Activated CD4-positive, CD25-positive, alpha-beta regulatory T cell (primary cell): ENCODE measurements around the gene ERGIC1.

Source experiments
- DNase-seq, 4 experiments: peaks; one replicate each; lab custom pipeline; 2025; lab: John Stamatoyannopoulos, UW

ERGIC1 gene

GRCh38 chr5:172902497-172903472, 68.7 kb downstream of the ERGIC1 start:
- no peak for DNase-seq

GRCh38 chr5:172903790-172904189, 69.7 kb downstream of the ERGIC1 start:
- DNase-seq: no peak

GRCh38 chr5:172904312-172904642, 70.2 kb downstream of the ERGIC1 start:
- no peak for DNase-seq

GRCh38 chr5:172904643-172905345, 70.7 kb downstream of the ERGIC1 start:
- no peak for DNase-seq

- no peak for DNase-seq
Observed at GRCh38 chr5:172905346-172906140, 71.5 kb downstream of the ERGIC1 start.

- no peak for DNase-seq
Observed at GRCh38 chr5:172906436-172906835, 72.4 kb downstream of the ERGIC1 start.

GRCh38 chr5:172906888-172907287, 72.8 kb downstream of the ERGIC1 start:
- DNase-seq: no peak

- DNase-seq: no peak
Observed at GRCh38 chr5:172907657-172908056, 73.6 kb downstream of the ERGIC1 start.

GRCh38 chr5:172908662-172909061, 74.6 kb downstream of the ERGIC1 start:
- no peak for DNase-seq

GRCh38 chr5:172909931-172910502, 76.0 kb downstream of the ERGIC1 start:
- DNase-seq: no peak

- DNase-seq: no peak
Observed at GRCh38 chr5:172910828-172911627, 77.0 kb downstream of the ERGIC1 start.

- no peak for DNase-seq
Observed at GRCh38 chr5:172911628-172911880, 77.5 kb downstream of the ERGIC1 start.

GRCh38 chr5:172911976-172912375, 77.9 kb downstream of the ERGIC1 start:
- DNase-seq: no peak

GRCh38 chr5:172913117-172913850, 79.2 kb downstream of the ERGIC1 start:
- DNase-seq: no peak

- DNase-seq: no peak
Observed at GRCh38 chr5:172915514-172915913, 81.5 kb downstream of the ERGIC1 start.

GRCh38 chr5:172918421-172919371, 84.6 kb downstream of the ERGIC1 start:
- DNase-seq: no peak

- DNase-seq: no peak
Observed at GRCh38 chr5:172919525-172920446, 85.7 kb downstream of the ERGIC1 start.

- no peak for DNase-seq
Observed at GRCh38 chr5:172920447-172920849, 86.4 kb downstream of the ERGIC1 start.

GRCh38 chr5:172920995-172921394, 86.9 kb downstream of the ERGIC1 start:
- no peak for DNase-seq
